ENCODE results near the gene RGS3.

DNA sequence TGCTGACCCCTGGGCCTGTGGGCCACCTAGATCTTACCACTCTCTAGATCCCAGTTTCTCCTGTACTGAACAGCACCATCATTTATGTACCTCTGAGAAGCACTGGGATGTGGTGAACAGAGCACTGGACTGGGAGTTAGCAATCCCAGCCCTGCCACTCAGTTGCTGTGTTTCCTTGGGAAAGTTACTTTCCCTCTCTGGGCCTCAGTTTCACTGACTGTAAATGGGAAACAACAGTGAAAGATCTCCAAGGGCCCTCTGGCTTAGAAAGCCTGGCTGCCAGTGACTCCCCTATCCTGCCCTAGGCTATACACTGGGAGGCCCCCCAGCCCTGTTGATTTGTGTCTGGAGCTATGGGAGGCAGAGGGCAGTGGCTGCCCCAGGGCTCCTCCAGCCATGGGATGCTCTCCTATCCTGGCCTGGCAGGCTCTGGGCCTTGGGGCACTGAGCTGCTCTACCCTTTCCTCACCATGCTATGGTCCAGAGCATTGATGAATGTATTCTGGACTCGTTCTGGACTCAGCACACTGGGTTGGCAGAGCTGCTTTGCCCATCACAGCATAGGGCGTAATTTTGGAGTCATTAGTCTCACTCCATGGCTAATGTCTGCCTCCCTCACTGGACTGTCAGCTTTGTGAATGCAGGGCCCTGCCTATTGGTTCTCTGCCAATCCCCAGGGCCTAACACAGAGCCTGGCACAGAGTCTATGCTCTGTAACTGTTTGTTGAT is 99.3 kb downstream of the RGS3 start:
- TF ChIP-seq, protein P1, sequence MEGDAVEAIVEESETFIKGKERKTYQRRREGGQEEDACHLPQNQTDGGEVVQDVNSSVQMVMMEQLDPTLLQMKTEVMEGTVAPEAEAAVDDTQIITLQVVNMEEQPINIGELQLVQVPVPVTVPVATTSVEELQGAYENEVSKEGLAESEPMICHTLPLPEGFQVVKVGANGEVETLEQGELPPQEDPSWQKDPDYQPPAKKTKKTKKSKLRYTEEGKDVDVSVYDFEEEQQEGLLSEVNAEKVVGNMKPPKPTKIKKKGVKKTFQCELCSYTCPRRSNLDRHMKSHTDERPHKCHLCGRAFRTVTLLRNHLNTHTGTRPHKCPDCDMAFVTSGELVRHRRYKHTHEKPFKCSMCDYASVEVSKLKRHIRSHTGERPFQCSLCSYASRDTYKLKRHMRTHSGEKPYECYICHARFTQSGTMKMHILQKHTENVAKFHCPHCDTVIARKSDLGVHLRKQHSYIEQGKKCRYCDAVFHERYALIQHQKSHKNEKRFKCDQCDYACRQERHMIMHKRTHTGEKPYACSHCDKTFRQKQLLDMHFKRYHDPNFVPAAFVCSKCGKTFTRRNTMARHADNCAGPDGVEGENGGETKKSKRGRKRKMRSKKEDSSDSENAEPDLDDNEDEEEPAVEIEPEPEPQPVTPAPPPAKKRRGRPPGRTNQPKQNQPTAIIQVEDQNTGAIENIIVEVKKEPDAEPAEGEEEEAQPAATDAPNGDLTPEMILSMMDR (IDR thresholded peaks at IDR 0.05), result no peak
- TF ChIP-seq MXI1 (IDR thresholded peaks at IDR 0.05; ENCODE audit: low read depth, low read length) (no peak), RXRA (IDR thresholded peaks at IDR 0.05; ENCODE audit: borderline replicate concordance, low read depth) (no peak), POLR2AphosphoS5 (IDR thresholded peaks at IDR 0.05; ENCODE audit: low read depth, low read length) (no peak)
- TF ChIP-seq, protein P2, sequence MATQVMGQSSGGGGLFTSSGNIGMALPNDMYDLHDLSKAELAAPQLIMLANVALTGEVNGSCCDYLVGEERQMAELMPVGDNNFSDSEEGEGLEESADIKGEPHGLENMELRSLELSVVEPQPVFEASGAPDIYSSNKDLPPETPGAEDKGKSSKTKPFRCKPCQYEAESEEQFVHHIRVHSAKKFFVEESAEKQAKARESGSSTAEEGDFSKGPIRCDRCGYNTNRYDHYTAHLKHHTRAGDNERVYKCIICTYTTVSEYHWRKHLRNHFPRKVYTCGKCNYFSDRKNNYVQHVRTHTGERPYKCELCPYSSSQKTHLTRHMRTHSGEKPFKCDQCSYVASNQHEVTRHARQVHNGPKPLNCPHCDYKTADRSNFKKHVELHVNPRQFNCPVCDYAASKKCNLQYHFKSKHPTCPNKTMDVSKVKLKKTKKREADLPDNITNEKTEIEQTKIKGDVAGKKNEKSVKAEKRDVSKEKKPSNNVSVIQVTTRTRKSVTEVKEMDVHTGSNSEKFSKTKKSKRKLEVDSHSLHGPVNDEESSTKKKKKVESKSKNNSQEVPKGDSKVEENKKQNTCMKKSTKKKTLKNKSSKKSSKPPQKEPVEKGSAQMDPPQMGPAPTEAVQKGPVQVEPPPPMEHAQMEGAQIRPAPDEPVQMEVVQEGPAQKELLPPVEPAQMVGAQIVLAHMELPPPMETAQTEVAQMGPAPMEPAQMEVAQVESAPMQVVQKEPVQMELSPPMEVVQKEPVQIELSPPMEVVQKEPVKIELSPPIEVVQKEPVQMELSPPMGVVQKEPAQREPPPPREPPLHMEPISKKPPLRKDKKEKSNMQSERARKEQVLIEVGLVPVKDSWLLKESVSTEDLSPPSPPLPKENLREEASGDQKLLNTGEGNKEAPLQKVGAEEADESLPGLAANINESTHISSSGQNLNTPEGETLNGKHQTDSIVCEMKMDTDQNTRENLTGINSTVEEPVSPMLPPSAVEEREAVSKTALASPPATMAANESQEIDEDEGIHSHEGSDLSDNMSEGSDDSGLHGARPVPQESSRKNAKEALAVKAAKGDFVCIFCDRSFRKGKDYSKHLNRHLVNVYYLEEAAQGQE (IDR thresholded peaks at IDR 0.05; ENCODE audit: low read depth, low read length), result no peak
